NCI-H1105 (cell line): ENCODE measurements around the gene KRT83.
A peak's percentile ranks its signal among the peaks of the same experiment; 100 is the strongest.
"Not testable (repeated sequence)": the region's sequence is repeated elsewhere in the genome, so short reads cannot be mapped to it uniquely, and the experiment has no call there.

ENCODE experiments used
- DNase-seq: peaks from one replicate; lab custom pipeline; 2025; lab: John Stamatoyannopoulos, UW

Gene KRT83

GRCh38 chr12:52332381-52332780, 11.2 kb upstream of the KRT83 start:
- DNase-seq = no peak

GRCh38 chr12:52331833-52332232, 10.6 kb upstream of the KRT83 start:
- no peak for DNase-seq

GRCh38 chr12:52331039-52331438, 9.8 kb upstream of the KRT83 start:
- DNase-seq = no peak

GRCh38 chr12:52327830-52328500, 6.8 kb upstream of the KRT83 start:
- no peak for DNase-seq

- peak; percentile 26 for DNase-seq
Measured at GRCh38 chr12:52327052-52327829, 6.0 kb upstream of the KRT83 start.

- no peak for DNase-seq
Measured at GRCh38 chr12:52324153-52324444, 2.9 kb upstream of the KRT83 start.

GRCh38 chr12:52323416-52324152, 2.4 kb upstream of the KRT83 start:
- DNase-seq = no peak

- no peak for DNase-seq
Measured at GRCh38 chr12:52323001-52323400, 1.8 kb upstream of the KRT83 start.

GRCh38 chr12:52322069-52322468, 871 bp upstream of the KRT83 start:
- DNase-seq = no peak

GRCh38 chr12:52321418-52321817, 220 bp upstream of the KRT83 start:
- DNase-seq = peak; percentile 28

GRCh38 chr12:52319097-52319496, 2.1 kb downstream of the KRT83 start:
- DNase-seq = no peak

- DNase-seq = no peak
Measured at GRCh38 chr12:52318241-52318990, 2.8 kb downstream of the KRT83 start.

GRCh38 chr12:52317468-52318052, 3.6 kb downstream of the KRT83 start:
- DNase-seq = no peak

GRCh38 chr12:52316701-52317100, 4.5 kb downstream of the KRT83 start:
- DNase-seq = no peak

GRCh38 chr12:52316290-52316689, 4.9 kb downstream of the KRT83 start:
- DNase-seq = no peak

GRCh38 chr12:52315721-52316120, 5.5 kb downstream of the KRT83 start:
- DNase-seq = not testable (repeated sequence)

GRCh38 chr12:52314511-52314910, 6.7 kb downstream of the KRT83 start:
- DNase-seq = no peak

GRCh38 chr12:52313926-52314325, 7.3 kb downstream of the KRT83 start:
- no peak for DNase-seq

GRCh38 chr12:52313461-52313860, 7.7 kb downstream of the KRT83 start:
- DNase-seq = no peak

- DNase-seq = no peak
Measured at GRCh38 chr12:52312086-52312485, 9.1 kb downstream of the KRT83 start.

- no peak for DNase-seq
Measured at GRCh38 chr12:52311285-52311648, 9.9 kb downstream of the KRT83 start.

- DNase-seq = no peak
Measured at GRCh38 chr12:52310622-52311284, 10.4 kb downstream of the KRT83 start.
